NT2/D1 (cell line): Measurements from ENCODE around the gene MFSD2A.

Experiments used
- SUZ12 ChIP-seq: IDR thresholded peaks from 2 replicates; pipeline ENCODE4 v1.6.1; 2011; ENCODE audit not compliant: insufficient read length, insufficient read depth; ENCODE audit errors: extremely low read depth
- YY1 ChIP-seq: IDR thresholded peaks from 2 replicates; pipeline ENCODE4 v1.6.1; 2011; ENCODE audit not compliant: insufficient read length, insufficient read depth
- ZNF274 ChIP-seq: IDR thresholded peaks from 2 replicates; pipeline ENCODE4 v1.6.1; 2011; ENCODE audit warnings: mild to moderate bottlenecking, low read depth, low read length

DNA sequence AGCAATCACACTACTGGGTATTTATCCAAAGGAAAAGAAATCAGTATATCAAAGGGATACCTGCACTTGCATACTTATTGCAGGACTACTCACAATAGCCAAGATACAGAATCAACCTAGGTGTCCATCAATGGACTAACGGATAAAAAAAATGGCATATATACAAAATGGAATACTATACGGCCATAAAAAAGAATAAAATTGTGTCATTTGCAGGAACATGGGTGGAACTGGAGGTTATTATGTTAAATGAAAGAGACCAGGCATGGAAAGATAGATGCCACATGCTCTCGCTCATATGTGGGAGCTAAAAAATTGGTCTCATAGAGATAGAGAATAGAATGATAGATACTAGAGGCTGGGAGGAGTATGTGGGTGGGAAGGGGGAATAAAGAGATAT, 56.3 kb downstream of the MFSD2A start:
- no peak for TF ChIP-seq YY1
- TF ChIP-seq ZNF274, result no peak
- no peak for TF ChIP-seq SUZ12
